Measurements from ENCODE around the gene SGF29.

DNA sequence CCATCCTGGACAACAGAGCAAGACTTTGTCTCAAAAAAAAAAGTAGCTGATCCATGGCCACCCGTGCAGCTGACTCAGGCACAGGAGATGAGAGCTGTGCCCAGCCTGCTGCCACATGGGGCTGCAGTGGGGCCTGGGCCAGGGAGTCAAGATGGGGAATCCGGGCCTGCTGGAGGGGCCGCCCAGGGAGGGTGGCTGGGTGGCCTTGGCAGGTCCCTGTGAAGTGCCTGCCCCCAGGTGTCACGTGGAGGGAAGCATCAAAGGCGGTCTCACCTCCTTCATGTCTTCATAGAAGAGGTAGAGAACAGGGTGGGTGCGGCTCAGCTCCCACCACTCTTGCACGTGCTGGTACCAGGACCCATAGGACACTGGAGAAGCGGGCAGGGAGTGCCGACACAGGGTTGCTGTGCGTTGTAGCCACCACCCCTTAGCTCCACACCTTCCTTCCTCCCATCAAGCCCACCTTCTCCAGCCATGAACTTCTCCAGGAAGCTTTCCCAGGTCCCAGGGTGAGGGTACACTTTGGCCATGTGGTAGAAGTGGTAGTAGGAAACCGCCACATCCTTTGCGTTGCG lies 39.3 kb downstream of the SGF29 start:
- TF ChIP-seq EZH2phosphoT487 (IDR thresholded peaks at IDR 0.05; ENCODE audit: low read depth), result no peak
- TF ChIP-seq, protein P1, sequence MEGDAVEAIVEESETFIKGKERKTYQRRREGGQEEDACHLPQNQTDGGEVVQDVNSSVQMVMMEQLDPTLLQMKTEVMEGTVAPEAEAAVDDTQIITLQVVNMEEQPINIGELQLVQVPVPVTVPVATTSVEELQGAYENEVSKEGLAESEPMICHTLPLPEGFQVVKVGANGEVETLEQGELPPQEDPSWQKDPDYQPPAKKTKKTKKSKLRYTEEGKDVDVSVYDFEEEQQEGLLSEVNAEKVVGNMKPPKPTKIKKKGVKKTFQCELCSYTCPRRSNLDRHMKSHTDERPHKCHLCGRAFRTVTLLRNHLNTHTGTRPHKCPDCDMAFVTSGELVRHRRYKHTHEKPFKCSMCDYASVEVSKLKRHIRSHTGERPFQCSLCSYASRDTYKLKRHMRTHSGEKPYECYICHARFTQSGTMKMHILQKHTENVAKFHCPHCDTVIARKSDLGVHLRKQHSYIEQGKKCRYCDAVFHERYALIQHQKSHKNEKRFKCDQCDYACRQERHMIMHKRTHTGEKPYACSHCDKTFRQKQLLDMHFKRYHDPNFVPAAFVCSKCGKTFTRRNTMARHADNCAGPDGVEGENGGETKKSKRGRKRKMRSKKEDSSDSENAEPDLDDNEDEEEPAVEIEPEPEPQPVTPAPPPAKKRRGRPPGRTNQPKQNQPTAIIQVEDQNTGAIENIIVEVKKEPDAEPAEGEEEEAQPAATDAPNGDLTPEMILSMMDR (IDR thresholded peaks at IDR 0.05; ENCODE audit: low read depth, low read length), result no peak

Measured in OCI-LY3 (cell line).